NCI-H1105 (cell line): ENCODE data around the gene ZNF362.

Experiments used
- DNase-seq: peaks from one replicate; lab custom pipeline; 2025; lab: John Stamatoyannopoulos, UW

ZNF362 gene

GRCh38 chr1:33268927-33269610, 12.8 kb downstream of the ZNF362 start:
- DNase-seq, result no peak

- no peak for DNase-seq
Measured at GRCh38 chr1:33269621-33270020, 13.3 kb downstream of the ZNF362 start.

- DNase-seq, result no peak
Measured at GRCh38 chr1:33270379-33270778, 14.1 kb downstream of the ZNF362 start.

GRCh38 chr1:33270808-33271465, 14.6 kb downstream of the ZNF362 start:
- no peak for DNase-seq

GRCh38 chr1:33271666-33272505, 15.6 kb downstream of the ZNF362 start:
- no peak for DNase-seq

GRCh38 chr1:33272509-33272908, 16.2 kb downstream of the ZNF362 start:
- no peak for DNase-seq

- no peak for DNase-seq
Measured at GRCh38 chr1:33272930-33273329, 16.6 kb downstream of the ZNF362 start.

- no peak for DNase-seq
Measured at GRCh38 chr1:33273406-33273805, 17.1 kb downstream of the ZNF362 start.

GRCh38 chr1:33273961-33274371, 17.7 kb downstream of the ZNF362 start:
- no peak for DNase-seq

GRCh38 chr1:33274446-33274845, 18.2 kb downstream of the ZNF362 start:
- no peak for DNase-seq

GRCh38 chr1:33275195-33275594, 18.9 kb downstream of the ZNF362 start:
- DNase-seq, result no peak

- no peak for DNase-seq
Measured at GRCh38 chr1:33275706-33276572, 19.6 kb downstream of the ZNF362 start.

- no peak for DNase-seq
Measured at GRCh38 chr1:33276573-33277298, 20.4 kb downstream of the ZNF362 start.

- no peak for DNase-seq
Measured at GRCh38 chr1:33277488-33278084, 21.3 kb downstream of the ZNF362 start.

- no peak for DNase-seq
Measured at GRCh38 chr1:33280091-33280661, 23.9 kb downstream of the ZNF362 start.

GRCh38 chr1:33281554-33282303, 25.4 kb downstream of the ZNF362 start:
- no peak for DNase-seq

- DNase-seq, result no peak
Measured at GRCh38 chr1:33282791-33283190, 26.5 kb downstream of the ZNF362 start.

- DNase-seq, result no peak
Measured at GRCh38 chr1:33284049-33284448, 27.8 kb downstream of the ZNF362 start.

GRCh38 chr1:33286451-33287185, 30.3 kb downstream of the ZNF362 start:
- no peak for DNase-seq
